ENCODE measurements around the gene UPK3A.
"Not testable (repeated sequence)": the region's sequence is repeated elsewhere in the genome, so short reads cannot be mapped to it uniquely, and the experiment has no call there.

Gene UPK3A

DNA sequence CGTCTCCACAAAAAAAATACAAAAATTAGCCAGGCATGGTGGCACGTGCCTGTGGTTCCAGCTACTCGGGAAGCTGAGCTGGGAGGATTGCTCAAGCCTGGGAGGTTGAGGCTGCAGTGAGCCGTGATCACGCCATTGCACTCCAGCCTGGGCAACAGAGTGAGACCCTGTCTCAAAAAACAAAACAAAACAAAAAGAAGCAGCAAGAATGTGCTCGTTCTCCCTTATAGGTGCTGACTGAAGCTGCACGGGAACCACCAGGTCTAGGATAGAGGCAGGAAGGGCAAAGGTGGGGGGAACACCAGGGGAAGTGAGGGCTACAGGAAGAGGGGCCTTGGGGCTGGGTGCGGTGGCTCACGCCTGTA, 24.4 kb upstream of the UPK3A start:
- not testable (repeated sequence) for H3K36me3 ChIP-seq (ENCODE audit: insufficient read depth, low read length); H3K27me3 ChIP-seq (ENCODE audit: insufficient read depth, low read length); H3K27ac ChIP-seq (ENCODE audit: low read depth, low read length); H3K4me3 ChIP-seq (ENCODE audit: low read depth, low read length); H3K79me2 ChIP-seq (ENCODE audit: control insufficient read depth, insufficient read depth, low read length, unreplicated experiment); H2AFZ ChIP-seq (ENCODE audit: low read length, unreplicated experiment); H3K4me1 ChIP-seq (ENCODE audit: control insufficient read depth, insufficient read depth, low read length, unreplicated experiment)

DNA sequence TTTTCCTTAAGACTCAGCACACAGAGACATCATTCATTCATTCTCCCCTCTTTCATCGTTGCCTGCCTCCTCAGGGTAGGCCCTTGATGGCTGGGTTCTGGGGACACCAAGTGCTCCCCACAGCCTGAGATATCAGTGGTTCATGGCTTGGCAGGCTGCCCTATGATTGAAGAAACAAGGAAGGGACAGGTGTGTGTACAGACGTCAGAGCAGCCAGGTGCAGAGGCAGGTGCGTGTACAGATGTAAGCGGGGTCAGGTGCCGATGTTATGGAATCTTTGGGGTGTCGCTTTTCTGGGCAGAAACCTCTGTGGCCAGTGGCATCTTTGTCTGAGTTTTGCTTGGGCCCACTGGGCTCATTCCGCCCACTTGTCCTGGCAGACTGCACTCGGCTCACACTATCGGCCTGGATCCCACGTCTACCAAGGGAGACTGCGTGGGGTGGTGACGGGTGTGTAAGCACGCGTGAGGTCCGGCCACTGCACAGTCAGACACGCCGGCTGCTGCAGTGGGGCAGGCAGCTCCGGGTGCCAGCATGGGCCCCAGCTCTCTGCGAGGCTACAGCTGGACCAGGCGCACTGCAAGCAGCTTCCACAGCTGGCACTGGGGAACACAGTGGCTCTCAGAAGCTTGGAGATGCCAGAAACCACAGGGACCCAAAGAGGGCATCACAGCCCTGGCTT, 23.2 kb upstream of the UPK3A start:
- no peak overlapping the region for H2AFZ ChIP-seq (ENCODE audit: low read length, unreplicated experiment)
- H3K27me3 ChIP-seq (ENCODE audit: insufficient read depth, low read length) = no peaks in the 10 kb centered on the region
- H3K36me3 ChIP-seq (ENCODE audit: insufficient read depth, low read length) = no peaks in the 10 kb centered on the region
- no peaks in the 10 kb centered on the region for H3K79me2 ChIP-seq (ENCODE audit: control insufficient read depth, insufficient read depth, low read length, unreplicated experiment)
- no peak overlapping the region for H3K4me3 ChIP-seq (ENCODE audit: low read depth, low read length)
- H3K27ac ChIP-seq (ENCODE audit: low read depth, low read length) = no peak overlapping the region
- no peaks in the 10 kb centered on the region for H3K4me1 ChIP-seq (ENCODE audit: control insufficient read depth, insufficient read depth, low read length, unreplicated experiment)

DNA sequence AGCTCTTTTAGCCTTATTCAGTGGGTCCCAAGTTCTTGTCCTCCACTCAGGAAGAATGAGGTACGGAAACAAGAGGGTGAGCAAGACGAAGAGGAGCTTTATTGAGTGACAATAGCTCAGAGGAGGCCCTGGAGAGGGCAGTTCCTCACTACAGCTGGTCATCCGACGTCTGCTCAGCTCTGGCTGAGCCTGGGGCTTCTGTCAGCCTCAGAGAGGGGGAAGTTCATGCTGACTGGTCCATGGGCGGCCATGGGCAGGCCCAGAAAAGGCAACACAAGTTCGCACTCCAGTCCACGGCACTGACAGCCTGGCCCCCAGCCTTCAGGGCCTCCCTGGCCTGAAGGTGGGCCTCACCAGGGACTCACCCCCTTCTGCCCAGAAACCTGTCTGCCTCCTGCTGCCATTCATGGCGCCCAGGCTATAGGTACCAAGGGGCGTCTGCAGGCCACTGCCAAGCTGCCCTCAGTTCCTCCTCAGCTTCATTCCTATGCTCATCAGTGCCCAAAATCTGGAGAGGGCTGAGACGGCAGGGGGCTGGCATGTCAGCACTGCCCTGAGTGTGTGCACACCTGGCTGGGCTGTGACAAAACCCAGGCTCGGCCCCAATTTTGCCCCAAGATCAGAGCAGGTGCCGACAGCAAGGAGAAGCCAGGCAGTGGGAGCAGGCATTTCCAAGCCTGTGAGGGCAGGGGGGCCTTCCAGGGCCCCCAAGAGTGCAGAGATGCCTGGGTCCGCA, 22.4 kb upstream of the UPK3A start:
- H3K27me3 ChIP-seq (ENCODE audit: insufficient read depth, low read length) = no peaks in the 10 kb centered on the region
- no peaks in the 10 kb centered on the region for H3K4me1 ChIP-seq (ENCODE audit: control insufficient read depth, insufficient read depth, low read length, unreplicated experiment)
- no peak overlapping the region for H3K27ac ChIP-seq (ENCODE audit: low read depth, low read length)
- H3K79me2 ChIP-seq (ENCODE audit: control insufficient read depth, insufficient read depth, low read length, unreplicated experiment) = no peaks in the 10 kb centered on the region
- no peak overlapping the region for H3K4me3 ChIP-seq (ENCODE audit: low read depth, low read length)
- H2AFZ ChIP-seq (ENCODE audit: low read length, unreplicated experiment) = no peak overlapping the region
- H3K36me3 ChIP-seq (ENCODE audit: insufficient read depth, low read length) = no peaks in the 10 kb centered on the region

DNA sequence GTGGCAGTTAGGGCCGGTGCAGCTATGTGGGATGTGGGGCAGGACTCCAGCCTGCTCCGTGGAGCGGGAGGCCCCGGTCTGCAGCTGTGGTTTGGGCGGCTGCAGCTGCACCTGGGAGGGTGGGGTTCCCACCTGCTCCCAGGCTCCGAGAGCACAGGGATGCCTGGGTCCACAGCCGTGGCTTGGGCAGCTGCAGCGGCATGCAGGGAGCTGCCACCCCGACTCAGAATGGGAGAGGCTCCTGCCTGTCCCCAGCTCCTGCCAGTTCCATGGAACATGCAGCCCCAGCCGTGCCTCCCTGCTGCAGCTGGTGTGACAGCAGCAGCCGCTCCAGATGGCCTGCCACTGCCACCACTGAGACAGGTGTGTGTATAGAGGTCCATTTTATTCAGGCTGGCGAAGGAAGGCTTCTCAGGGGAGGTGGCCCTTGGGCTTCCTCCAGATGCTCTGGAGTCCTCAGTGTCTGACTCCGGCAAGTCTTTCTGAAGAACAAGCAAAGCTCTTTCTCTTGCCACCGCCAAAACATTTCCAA, 21.8 kb upstream of the UPK3A start:
- Histone ChIP-seq H3K27me3 (ENCODE audit: insufficient read depth, low read length) (no peaks in the 10 kb centered on the region), H2AFZ (ENCODE audit: low read length, unreplicated experiment) (no peak overlapping the region), H3K4me3 (ENCODE audit: low read depth, low read length) (no peak overlapping the region), H3K27ac (ENCODE audit: low read depth, low read length) (no peak overlapping the region), H3K4me1 (ENCODE audit: control insufficient read depth, insufficient read depth, low read length, unreplicated experiment) (no peaks in the 10 kb centered on the region), H3K36me3 (ENCODE audit: insufficient read depth, low read length) (no peaks in the 10 kb centered on the region), H3K79me2 (ENCODE audit: control insufficient read depth, insufficient read depth, low read length, unreplicated experiment) (no peaks in the 10 kb centered on the region)

DNA sequence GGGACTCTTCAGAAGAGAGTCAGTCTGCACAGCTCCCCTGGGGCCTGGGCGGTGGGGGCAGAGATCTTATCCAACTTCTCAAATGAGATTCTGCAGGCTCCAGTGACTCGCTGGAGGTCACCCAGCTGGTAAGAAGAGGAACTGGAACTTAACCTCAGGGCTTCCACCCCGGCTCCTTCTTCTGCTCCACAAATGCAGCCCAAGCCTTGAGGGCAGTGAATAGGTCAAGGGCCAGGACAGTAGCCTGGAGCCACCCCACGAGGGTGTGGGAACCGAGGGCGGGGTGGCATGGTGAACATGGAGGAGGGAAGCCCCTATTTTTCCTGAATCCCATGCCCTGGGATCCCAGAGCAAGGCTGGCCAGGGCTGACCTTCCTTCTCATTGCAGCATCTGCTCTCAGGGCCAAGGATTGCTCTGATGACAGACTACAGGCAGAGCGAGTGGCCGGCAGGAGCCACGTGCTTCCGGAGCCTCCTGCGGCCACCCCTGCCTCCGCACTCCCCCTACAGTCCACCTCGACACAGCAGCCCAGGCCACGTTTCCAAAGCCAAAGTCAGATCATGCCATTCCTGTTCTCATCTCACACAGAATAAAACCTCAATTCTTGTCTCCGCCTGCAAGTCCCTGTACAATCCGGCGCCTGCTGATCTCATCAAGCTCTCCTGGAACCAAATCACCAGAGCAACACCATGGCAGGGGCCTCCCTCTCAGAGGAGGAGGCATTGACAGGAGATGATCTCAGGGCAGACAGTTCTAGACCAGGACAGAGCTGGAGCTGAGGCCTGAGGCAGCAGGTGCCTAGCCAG, 21.1 kb upstream of the UPK3A start:
- no peak overlapping the region for H3K27ac ChIP-seq (ENCODE audit: low read depth, low read length)
- H3K4me3 ChIP-seq (ENCODE audit: low read depth, low read length) = no peak overlapping the region
- H2AFZ ChIP-seq (ENCODE audit: low read length, unreplicated experiment) = no peak overlapping the region
- H3K79me2 ChIP-seq (ENCODE audit: control insufficient read depth, insufficient read depth, low read length, unreplicated experiment) = no peaks in the 10 kb centered on the region
- no peaks in the 10 kb centered on the region for H3K4me1 ChIP-seq (ENCODE audit: control insufficient read depth, insufficient read depth, low read length, unreplicated experiment)
- no peaks in the 10 kb centered on the region for H3K27me3 ChIP-seq (ENCODE audit: insufficient read depth, low read length)
- no peaks in the 10 kb centered on the region for H3K36me3 ChIP-seq (ENCODE audit: insufficient read depth, low read length)

DNA sequence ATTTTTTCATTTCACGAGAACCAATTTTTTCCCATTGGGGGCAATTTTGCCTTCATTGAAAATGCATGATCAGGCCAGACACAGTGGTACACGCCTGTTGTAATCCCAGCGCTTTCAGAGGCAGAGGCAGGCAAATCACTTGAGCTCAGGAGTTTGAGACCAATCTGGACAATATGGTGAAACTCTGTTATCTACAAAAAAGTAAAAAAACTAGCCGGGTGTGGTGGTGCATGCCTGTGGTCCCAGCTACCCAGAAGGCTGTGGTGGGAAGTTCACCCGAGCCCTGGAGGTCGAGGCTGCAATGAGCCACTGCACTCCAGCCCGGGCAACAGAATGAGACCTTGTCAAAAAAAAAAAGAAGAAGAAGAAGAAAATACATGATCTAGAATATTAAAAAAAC, 19.2 kb upstream of the UPK3A start:
- H3K4me3 ChIP-seq (ENCODE audit: low read depth, low read length) = no peak overlapping the region
- H3K36me3 ChIP-seq (ENCODE audit: insufficient read depth, low read length) = no peaks in the 10 kb centered on the region
- no peaks in the 10 kb centered on the region for H3K27me3 ChIP-seq (ENCODE audit: insufficient read depth, low read length)
- H3K4me1 ChIP-seq (ENCODE audit: control insufficient read depth, insufficient read depth, low read length, unreplicated experiment) = no peaks in the 10 kb centered on the region
- H3K79me2 ChIP-seq (ENCODE audit: control insufficient read depth, insufficient read depth, low read length, unreplicated experiment) = no peaks in the 10 kb centered on the region
- H3K27ac ChIP-seq (ENCODE audit: low read depth, low read length) = no peak overlapping the region
- H2AFZ ChIP-seq (ENCODE audit: low read length, unreplicated experiment) = no peak overlapping the region

DNA sequence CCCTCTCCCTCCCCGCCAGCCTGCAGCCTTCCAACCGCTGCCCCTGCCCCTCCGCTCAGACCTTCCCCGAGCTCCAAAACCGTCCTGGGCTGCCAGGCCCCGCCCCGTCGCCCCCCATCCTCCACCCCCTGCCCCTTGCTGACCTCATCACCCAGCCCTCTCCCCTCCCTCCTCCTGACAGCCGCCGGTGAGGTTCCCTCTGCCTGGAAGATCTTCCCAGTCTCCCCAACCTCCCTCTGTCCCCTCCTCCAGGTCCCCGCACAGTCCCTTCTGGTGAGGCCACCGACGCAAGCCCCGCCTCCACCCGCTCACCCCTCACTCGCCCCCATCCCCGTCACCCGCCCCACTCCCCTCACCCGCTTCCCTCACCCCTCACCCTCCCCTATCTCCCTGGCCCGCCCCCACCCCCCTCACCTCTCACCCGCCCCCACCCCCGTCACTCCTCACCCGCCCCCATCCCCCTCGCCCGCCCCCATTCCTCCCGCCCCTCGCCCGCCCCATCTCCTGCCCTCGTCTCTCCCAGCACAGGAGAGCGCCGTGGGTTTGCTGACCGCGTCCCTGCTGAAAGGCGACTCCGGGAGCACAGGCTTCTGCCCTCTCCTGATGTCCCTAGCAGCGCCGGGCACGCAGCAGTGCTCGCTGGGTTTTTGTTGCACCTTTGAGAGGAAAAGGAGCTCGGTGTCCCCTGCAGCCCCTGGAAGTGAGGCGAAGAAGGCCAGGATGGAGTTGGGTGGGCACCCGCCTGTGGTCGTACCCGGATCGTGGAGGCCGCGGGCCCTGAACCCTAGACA, 16.4 kb upstream of the UPK3A start:
- no peak overlapping the region for H3K27ac ChIP-seq (ENCODE audit: low read depth, low read length)
- H3K79me2 ChIP-seq (ENCODE audit: control insufficient read depth, insufficient read depth, low read length, unreplicated experiment) = no peaks in the 10 kb centered on the region
- peak overlapping the region; percentile 79 for H3K4me3 ChIP-seq (ENCODE audit: low read depth, low read length)
- no peaks in the 10 kb centered on the region for H3K36me3 ChIP-seq (ENCODE audit: insufficient read depth, low read length)
- H3K4me1 ChIP-seq (ENCODE audit: control insufficient read depth, insufficient read depth, low read length, unreplicated experiment) = no peaks in the 10 kb centered on the region
- no peaks in the 10 kb centered on the region for H3K27me3 ChIP-seq (ENCODE audit: insufficient read depth, low read length)
- H2AFZ ChIP-seq (ENCODE audit: low read length, unreplicated experiment) = peak overlapping the region; percentile 53

DNA sequence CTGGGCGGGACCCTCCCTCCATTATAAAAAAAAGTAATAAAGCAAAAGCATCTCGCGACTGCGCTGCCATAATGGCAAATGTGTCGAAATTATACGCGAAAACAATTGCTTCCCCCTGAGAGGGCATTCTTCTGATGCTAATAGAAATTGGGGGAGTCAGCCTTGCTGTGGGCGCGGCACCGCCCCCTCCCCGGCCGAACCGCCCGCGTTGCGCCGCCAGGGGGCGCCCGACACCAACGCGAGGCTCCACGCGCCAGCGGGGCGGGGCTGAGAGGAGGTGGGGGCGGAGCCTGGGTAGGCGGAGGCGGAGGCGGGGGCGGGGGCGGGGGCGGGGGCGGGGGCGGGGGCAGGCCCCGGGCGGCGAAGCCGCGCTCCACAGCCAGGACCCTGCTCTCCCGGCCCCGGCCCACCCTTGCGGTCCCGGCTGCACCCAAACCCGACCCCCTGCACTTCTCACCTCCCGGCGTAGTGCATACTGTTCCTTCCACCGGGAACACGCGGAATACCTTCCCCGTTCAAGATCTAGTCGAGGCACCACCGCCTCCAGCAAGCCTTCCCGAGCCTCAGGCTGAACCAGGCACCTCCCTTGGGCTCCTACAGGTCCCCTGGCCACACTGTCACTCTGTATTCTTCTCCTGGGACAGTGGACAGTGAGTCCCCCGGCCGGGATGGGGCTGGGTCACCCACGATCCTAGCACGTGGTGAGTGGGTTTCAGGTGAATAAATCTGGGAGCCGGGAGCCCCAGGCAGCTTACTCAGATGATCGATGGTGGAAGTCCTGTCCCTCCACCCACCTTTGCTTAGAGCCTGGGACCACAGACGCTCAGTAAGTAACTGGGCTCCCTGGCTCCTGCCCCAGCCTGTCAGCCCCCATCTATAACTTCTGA, 15.5 kb upstream of the UPK3A start:
- Histone ChIP-seq H3K4me1 (ENCODE audit: control insufficient read depth, insufficient read depth, low read length, unreplicated experiment) (no peaks in the 10 kb centered on the region), H3K36me3 (ENCODE audit: insufficient read depth, low read length) (no peaks in the 10 kb centered on the region), H3K4me3 (ENCODE audit: low read depth, low read length) (peak overlapping the region; percentile 79), H2AFZ (ENCODE audit: low read length, unreplicated experiment) (peak overlapping the region; percentile 60), H3K79me2 (ENCODE audit: control insufficient read depth, insufficient read depth, low read length, unreplicated experiment) (no peaks in the 10 kb centered on the region), H3K27ac (ENCODE audit: low read depth, low read length) (no peak overlapping the region), H3K27me3 (ENCODE audit: insufficient read depth, low read length) (no peaks in the 10 kb centered on the region)

DNA sequence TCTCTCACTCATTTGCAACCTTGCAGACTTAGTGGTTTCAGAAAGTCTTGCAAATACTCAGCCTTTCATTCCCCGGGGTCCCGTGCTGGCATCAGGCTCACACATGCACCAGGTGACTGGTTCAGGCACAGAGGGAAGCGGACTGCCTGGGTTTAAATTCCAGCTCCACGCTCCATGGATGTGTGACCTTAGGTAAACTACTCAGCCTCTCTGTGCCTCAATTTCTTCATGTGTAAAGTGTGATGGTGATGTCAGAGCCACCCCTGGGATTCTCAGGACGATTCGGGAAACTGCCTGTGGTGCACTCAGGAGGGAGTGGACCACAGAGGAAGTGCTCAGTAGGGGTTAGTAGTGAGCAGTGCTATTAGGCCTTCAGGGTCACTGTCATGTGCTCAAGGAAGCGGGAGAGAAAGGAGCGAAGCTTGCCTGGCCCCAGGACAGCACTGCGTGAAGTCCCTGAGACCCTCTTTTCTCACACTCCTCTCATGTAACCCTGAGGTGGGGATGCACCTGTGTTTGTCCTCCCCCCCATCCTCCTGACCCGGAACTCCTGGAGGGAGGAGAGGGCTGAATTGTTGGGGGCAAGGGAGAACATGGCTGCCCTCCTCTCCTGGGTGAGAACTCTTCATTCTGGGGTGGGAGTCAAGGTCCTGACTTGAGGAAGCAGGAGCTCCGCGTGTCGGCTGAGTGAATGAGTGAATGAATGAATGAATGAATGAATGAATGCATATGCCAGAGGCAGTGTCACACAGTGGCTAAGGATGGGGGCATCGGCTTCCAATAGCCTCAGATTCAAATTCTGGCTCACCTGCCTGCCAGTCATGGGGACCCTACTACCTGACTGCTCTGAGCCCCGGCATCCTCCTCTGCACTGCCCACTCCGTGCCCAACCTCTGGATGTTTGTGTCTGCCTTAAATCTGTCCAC, 14.4 kb upstream of the UPK3A start:
- Histone ChIP-seq H3K27ac (ENCODE audit: low read depth, low read length) (no peak overlapping the region), H2AFZ (ENCODE audit: low read length, unreplicated experiment) (no peak overlapping the region), H3K4me3 (ENCODE audit: low read depth, low read length) (no peak overlapping the region)

More for the DNA sequence above, 14.4 kb upstream of the UPK3A start:
- H3K79me2 ChIP-seq (ENCODE audit: control insufficient read depth, insufficient read depth, low read length, unreplicated experiment) = no peaks in the 10 kb centered on the region
- no peaks in the 10 kb centered on the region for H3K36me3 ChIP-seq (ENCODE audit: insufficient read depth, low read length)
- no peaks in the 10 kb centered on the region for H3K4me1 ChIP-seq (ENCODE audit: control insufficient read depth, insufficient read depth, low read length, unreplicated experiment)
- no peaks in the 10 kb centered on the region for H3K27me3 ChIP-seq (ENCODE audit: insufficient read depth, low read length)

All from ACC112 (cell line).